CD14-positive monocyte (primary cell): ENCODE data around the gene AGXT. TPM values are rescaled to one million over a fixed set of nuclear protein-coding genes. Genes with fewer than 3 reads are reported as not detected.

Source experiments
- DNase-seq, 3 donors: peaks; one replicate each; pipeline ENCODE4 v3.0.0-alpha.2; 2011 to 2022
- H2AFZ ChIP-seq: 2 replicates; pipeline ENCODE4 v1.6.0; 2012; ENCODE audit warnings: mild to moderate bottlenecking, low read depth, low read length, inconsistent platforms; ENCODE audit not compliant: insufficient read depth, poor library complexity, severe bottlenecking
- H3K27ac ChIP-seq, 2 donors: 1 replicate in 1 of 2; 2 replicates in 1 of 2; pipeline ENCODE4 v1.5.1; 2012 to 2013; ENCODE audit warnings: low read length in 2 of 2, control low read depth in 1 of 2, inconsistent platforms in 1 of 2, low read depth in 1 of 2, mild to moderate bottlenecking in 1 of 2
- H3K27me3 ChIP-seq, 2 donors: one replicate each; pipeline versions ENCODE4 v1.6.0 to v1.6.1; 2011 to 2013; ENCODE audit warnings: low read length in 2 of 2; ENCODE audit not compliant: control insufficient read depth in 2 of 2, insufficient read depth in 2 of 2
- H3K36me3 ChIP-seq, 2 donors: replicated peaks in 1 of 2; 1 replicate in 1 of 2; 2 replicates in 1 of 2; pipeline versions ENCODE4 v1.5.1 to v1.6.1; 2012 to 2013; ENCODE audit warnings: low read length in 2 of 2, control low read depth in 1 of 2, inconsistent platforms in 1 of 2, mild to moderate bottlenecking in 1 of 2; ENCODE audit not compliant: insufficient read depth in 2 of 2, control insufficient read depth in 1 of 2
- H3K4me1 ChIP-seq, 2 donors: 1 replicate in 1 of 2; 2 replicates in 1 of 2; pipeline versions ENCODE4 v1.5.1 to v1.6.1; 2012 to 2013; ENCODE audit warnings: low read length in 2 of 2, control low read depth in 1 of 2, inconsistent platforms in 1 of 2, mild to moderate bottlenecking in 1 of 2, moderate library complexity in 1 of 2; ENCODE audit not compliant: insufficient read depth in 2 of 2, control insufficient read depth in 1 of 2
- H3K4me2 ChIP-seq: replicated peaks from 2 replicates; pipeline ENCODE3; 2012; ENCODE audit warnings: low read length, moderate library complexity, mild to moderate bottlenecking; ENCODE audit not compliant: poor library complexity, severe bottlenecking; ENCODE audit errors: extremely low read depth
- H3K4me3 ChIP-seq, 3 experiments: fragments of 200-600 bp in 1 of 3; sonication (generic) in 1 of 3; replicated peaks in 1 of 3; 1 replicate in 2 of 3; 2 replicates in 1 of 3; pipeline ENCODE4 v1.5.1; 2011 to 2013; ENCODE audit warnings: low read length in 3 of 3, mild to moderate bottlenecking in 3 of 3, control low read depth in 2 of 3, low read depth in 2 of 3, inconsistent platforms in 1 of 3, moderate library complexity in 1 of 3
- H3K79me2 ChIP-seq: 2 replicates; pipeline ENCODE4 v1.6.0; 2012; ENCODE audit warnings: mild to moderate bottlenecking, control low read depth, inconsistent platforms, low read length, moderate library complexity; ENCODE audit not compliant: insufficient read depth
- H3K9ac ChIP-seq: 2 replicates; pipeline ENCODE4 v1.6.0; 2017; ENCODE audit warnings: low read length, mild to moderate bottlenecking; ENCODE audit not compliant: insufficient read depth, poor library complexity, severe bottlenecking
- H3K9me3 ChIP-seq, 2 donors: replicated peaks in 1 of 2; 1 replicate in 1 of 2; 2 replicates in 1 of 2; pipeline versions ENCODE4 v1.5.1 to v1.6.1; 2012 to 2013; ENCODE audit warnings: low read length in 2 of 2, control low read depth in 1 of 2; ENCODE audit not compliant: control insufficient read depth in 1 of 2, insufficient read depth in 1 of 2
- H4K20me1 ChIP-seq: 2 replicates; pipeline ENCODE4 v1.6.0; 2012; ENCODE audit warnings: mild to moderate bottlenecking, low read length, control low read depth, moderate library complexity; ENCODE audit not compliant: insufficient read depth
- H3K27ac Mint-ChIP-seq, 7 donors: one replicate each; pipeline ENCODE4 v1.8.0; 2020; ENCODE audit warnings: mild to moderate bottlenecking in 7 of 7, mixed read lengths in 7 of 7, moderate library complexity in 6 of 7, inconsistent platforms in 2 of 7
- H3K27me3 Mint-ChIP-seq, 3 donors: one replicate each; pipeline ENCODE4 v1.8.0; 2021 to 2022; ENCODE audit warnings: low read depth in 3 of 3, mild to moderate bottlenecking in 3 of 3, mixed read lengths in 3 of 3, moderate library complexity in 3 of 3, inconsistent platforms in 1 of 3
- H3K36me3 Mint-ChIP-seq, 2 donors: one replicate each; pipeline ENCODE4 v1.8.0; 2020; ENCODE audit warnings: mixed read lengths in 2 of 2, inconsistent platforms in 1 of 2, mild to moderate bottlenecking in 1 of 2
- H3K4me1 Mint-ChIP-seq: one replicate; pipeline ENCODE4 v1.8.0; 2020; ENCODE audit warnings: mild to moderate bottlenecking, mixed read lengths
- H3K4me3 Mint-ChIP-seq, 2 donors: one replicate each; pipeline ENCODE4 v1.8.0; 2020; ENCODE audit warnings: mild to moderate bottlenecking in 2 of 2, mixed read lengths in 2 of 2, moderate library complexity in 1 of 2
- H3K9me3 Mint-ChIP-seq, 7 donors: one replicate each; pipeline ENCODE4 v1.8.0; 2020 to 2022; ENCODE audit warnings: mixed read lengths in 7 of 7, mild to moderate bottlenecking in 6 of 7, moderate library complexity in 6 of 7, inconsistent platforms in 2 of 7
- WGBS: methylation state at CpG from one replicate; pipeline ENCODE4 v1.1.5; 2013; ENCODE audit warnings: missing lambda C conversion rate; ENCODE audit not compliant: insufficient coverage; 5-methylcytosine and 5-hydroxymethylcytosine counted together
- intact Hi-C, 2 donors: fragments of 100-400 bp; cut with micrococcal nuclease; formaldehyde crosslinking; loops; one replicate each; pipeline versions ENCODE4 v1.15.0 to v1.15.1; 2023
- polyA plus RNA-seq, 3 donors: library from polyadenylated mRNA; depleted of rRNA in 1 of 3; unstranded in 2 of 3; stranded (reverse) in 1 of 3; fragments of 300-500 nt in 2 of 3; fragments of >200 nt in 1 of 3; fragmentation: Illumina TruSeq in 2 of 3; gene quantifications; 1 replicate in 2 of 3; 2 replicates in 1 of 3; pipeline ENCODE4 v1.2.3, GENCODE V29; 2012 to 2021
- TF ChIP-seq, protein P1 (sequence below): fragments of 200-600 bp; IDR thresholded peaks from one replicate; pipeline ENCODE4 v1.8.0; 2022; ENCODE audit warnings: antibody characterized with exemption, mild to moderate bottlenecking

The AGXT gene
- polyA plus RNA-seq, 3 donors, result not detected

GRCh38 chr2:240884221-240884620 is 15.6 kb downstream of the AGXT start:
- Mint-ChIP-seq H3K4me3 (no peak overlapping the region), H3K4me1 (peaks cover 12% of the 10 kb centered on the region), H3K27ac (no peak overlapping the region), H3K36me3 (no peaks in the 10 kb centered on the region), H3K27me3 (peaks cover 0 to 2% (median 0%) of the 10 kb centered on the region in 3 donors), H3K9me3 (peaks cover 0 to 9% (median 2%) of the 10 kb centered on the region in 7 donors)
- DNase-seq, result no peak
- Histone ChIP-seq H2AFZ (no peak overlapping the region), H3K27me3 (no peaks in the 10 kb centered on the region), H3K79me2 (no peaks in the 10 kb centered on the region), H3K9ac (no peak overlapping the region), H3K4me1 (peaks cover 8 to 12% of the 10 kb centered on the region in 2 donors), H3K9me3 (peaks cover 0 to 5% of the 10 kb centered on the region in 2 donors), H3K4me2 (no peak overlapping the region), H3K36me3 (no peaks in the 10 kb centered on the region), H3K27ac (no peak overlapping the region), H4K20me1 (no peaks in the 10 kb centered on the region), H3K4me3 (no peak overlapping the region)
- TF ChIP-seq, protein P1, sequence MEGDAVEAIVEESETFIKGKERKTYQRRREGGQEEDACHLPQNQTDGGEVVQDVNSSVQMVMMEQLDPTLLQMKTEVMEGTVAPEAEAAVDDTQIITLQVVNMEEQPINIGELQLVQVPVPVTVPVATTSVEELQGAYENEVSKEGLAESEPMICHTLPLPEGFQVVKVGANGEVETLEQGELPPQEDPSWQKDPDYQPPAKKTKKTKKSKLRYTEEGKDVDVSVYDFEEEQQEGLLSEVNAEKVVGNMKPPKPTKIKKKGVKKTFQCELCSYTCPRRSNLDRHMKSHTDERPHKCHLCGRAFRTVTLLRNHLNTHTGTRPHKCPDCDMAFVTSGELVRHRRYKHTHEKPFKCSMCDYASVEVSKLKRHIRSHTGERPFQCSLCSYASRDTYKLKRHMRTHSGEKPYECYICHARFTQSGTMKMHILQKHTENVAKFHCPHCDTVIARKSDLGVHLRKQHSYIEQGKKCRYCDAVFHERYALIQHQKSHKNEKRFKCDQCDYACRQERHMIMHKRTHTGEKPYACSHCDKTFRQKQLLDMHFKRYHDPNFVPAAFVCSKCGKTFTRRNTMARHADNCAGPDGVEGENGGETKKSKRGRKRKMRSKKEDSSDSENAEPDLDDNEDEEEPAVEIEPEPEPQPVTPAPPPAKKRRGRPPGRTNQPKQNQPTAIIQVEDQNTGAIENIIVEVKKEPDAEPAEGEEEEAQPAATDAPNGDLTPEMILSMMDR, result no peak
- WGBS, result 96% methylated on average over 2 of the region's 2 CpGs
- intact Hi-C loops, result no loop called here

DNA sequence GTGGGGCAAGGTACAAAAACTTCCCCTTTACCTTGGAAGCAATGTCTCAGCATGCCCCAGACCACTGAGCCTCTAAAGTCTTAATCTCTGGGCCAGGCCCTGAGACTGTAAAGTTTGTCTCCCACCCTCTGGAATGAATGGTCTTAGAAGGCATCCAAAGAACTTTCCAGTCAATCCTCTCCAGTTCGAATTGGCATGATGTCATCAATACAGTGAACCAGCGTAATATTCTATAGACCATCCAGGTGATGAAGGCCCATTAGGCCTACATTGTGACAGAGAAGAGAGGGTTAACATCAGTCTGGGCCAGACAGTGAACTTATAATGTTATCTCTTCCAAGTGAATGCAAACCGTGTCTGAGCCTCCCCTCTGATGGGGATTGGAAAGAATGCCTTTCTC is 16.1 kb downstream of the AGXT start:
- H3K36me3 Mint-ChIP-seq, result no peaks in the 10 kb centered on the region
- H3K27me3 ChIP-seq, result no peaks in the 10 kb centered on the region
- DNase-seq, result no peak
- H3K27me3 Mint-ChIP-seq, result peaks cover 0 to 2% (median 0%) of the 10 kb centered on the region in 3 donors
- peaks cover 0 to 5% of the 10 kb centered on the region in 2 donors for H3K9me3 ChIP-seq
- no peak overlapping the region for H3K27ac Mint-ChIP-seq
- TF ChIP-seq, protein P1, result no peak
- no peak overlapping the region for H3K9ac ChIP-seq
- H3K27ac ChIP-seq, result no peak overlapping the region
- no peaks in the 10 kb centered on the region for H3K36me3 ChIP-seq
- intact Hi-C loops, result no loop called here
- H3K9me3 Mint-ChIP-seq, result peaks cover 0 to 9% (median 2%) of the 10 kb centered on the region in 7 donors
- peaks cover 8 to 12% of the 10 kb centered on the region in 2 donors for H3K4me1 ChIP-seq
- no peak overlapping the region for H3K4me2 ChIP-seq
- WGBS, result 100% methylated on average over 2 of the region's 3 CpGs
- no peak overlapping the region for H3K4me3 ChIP-seq
- no peak overlapping the region for H2AFZ ChIP-seq
- H4K20me1 ChIP-seq, result no peaks in the 10 kb centered on the region
- no peaks in the 10 kb centered on the region for H3K79me2 ChIP-seq
- peaks cover 12% of the 10 kb centered on the region for H3K4me1 Mint-ChIP-seq
- H3K4me3 Mint-ChIP-seq, result no peak overlapping the region
